ENCODE results near the gene PIK3C2G. TPM values are rescaled to one million over a fixed set of nuclear protein-coding genes. Genes with fewer than 3 reads are reported as not detected.

PIK3C2G gene
- total RNA-seq, 2 experiments from 2014 or later: not detected

DNA sequence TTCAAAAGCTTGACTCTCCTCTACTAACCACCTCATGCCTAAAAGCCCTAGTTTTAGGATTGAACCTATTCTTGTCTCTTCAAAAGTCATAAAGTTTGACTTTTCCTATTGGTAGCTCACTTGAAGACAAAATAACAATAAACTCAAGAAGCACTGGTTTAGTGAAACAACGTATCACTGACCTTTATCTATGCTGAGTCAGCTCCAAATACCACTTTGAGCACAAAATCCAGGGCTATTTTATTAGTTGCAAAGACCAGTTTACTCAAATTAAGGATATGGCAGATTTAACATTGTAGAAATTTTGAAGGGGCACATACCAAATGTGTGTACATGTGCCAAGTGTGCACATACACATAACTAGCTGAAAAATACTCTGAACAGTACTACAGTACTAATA, 45.0 kb downstream of the PIK3C2G start:
- CTCF ChIA-PET (ENCODE audit: unreplicated experiment): no interaction called here
- POLR2A ChIA-PET: interaction anchor here (2.1 to 4.2 kb wide), 2 partner anchors 9 to 12 kb away, joined by 7 to 18 read pairs; no protein-coding TSS in a partner anchor

DNA sequence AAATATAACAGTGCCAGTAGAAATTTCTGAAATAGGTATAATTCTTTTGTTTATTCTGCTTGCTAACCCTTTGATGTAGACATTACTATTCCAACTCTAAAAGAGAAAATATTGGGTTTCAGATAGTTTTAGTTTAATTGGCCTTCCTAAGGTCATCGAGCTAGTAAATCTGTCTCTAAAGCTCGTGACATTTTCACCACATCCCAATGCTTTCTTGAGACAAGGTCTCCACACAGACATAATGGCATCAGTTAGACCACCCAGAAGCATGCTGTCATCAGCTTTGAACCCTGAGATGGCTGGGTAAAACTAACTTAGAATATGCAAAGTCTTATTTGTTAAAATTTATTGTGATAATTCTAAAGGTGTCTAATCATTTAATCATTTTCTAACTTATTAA, 52.0 kb downstream of the PIK3C2G start:
- no peak for TF ChIP-seq EZH2phosphoT487 (IDR thresholded peaks at IDR 0.05; ENCODE audit: borderline replicate concordance, low read depth, low read length)
- TF ChIP-seq, protein P1, sequence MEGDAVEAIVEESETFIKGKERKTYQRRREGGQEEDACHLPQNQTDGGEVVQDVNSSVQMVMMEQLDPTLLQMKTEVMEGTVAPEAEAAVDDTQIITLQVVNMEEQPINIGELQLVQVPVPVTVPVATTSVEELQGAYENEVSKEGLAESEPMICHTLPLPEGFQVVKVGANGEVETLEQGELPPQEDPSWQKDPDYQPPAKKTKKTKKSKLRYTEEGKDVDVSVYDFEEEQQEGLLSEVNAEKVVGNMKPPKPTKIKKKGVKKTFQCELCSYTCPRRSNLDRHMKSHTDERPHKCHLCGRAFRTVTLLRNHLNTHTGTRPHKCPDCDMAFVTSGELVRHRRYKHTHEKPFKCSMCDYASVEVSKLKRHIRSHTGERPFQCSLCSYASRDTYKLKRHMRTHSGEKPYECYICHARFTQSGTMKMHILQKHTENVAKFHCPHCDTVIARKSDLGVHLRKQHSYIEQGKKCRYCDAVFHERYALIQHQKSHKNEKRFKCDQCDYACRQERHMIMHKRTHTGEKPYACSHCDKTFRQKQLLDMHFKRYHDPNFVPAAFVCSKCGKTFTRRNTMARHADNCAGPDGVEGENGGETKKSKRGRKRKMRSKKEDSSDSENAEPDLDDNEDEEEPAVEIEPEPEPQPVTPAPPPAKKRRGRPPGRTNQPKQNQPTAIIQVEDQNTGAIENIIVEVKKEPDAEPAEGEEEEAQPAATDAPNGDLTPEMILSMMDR (conservative IDR thresholded peaks at IDR 0.05; ENCODE audit: low read length): no peak
- Histone ChIP-seq H3K36me3 (ENCODE audit: insufficient read depth, low read length) (no peaks in the 10 kb centered on the region), H3K9me3 (ENCODE audit: low read length) (no peaks in the 10 kb centered on the region), H3K9me2 (ENCODE audit: insufficient read depth, low read length) (no peaks in the 10 kb centered on the region), H3K4me3 (ENCODE audit: low read depth, low read length, poor library complexity, severe bottlenecking) (no peak overlapping the region), H2AFZ (ENCODE audit: low read length) (no peak overlapping the region), H3K79me2 (ENCODE audit: insufficient read depth, low read depth, low read length) (no peaks in the 10 kb centered on the region), H3K27ac (ENCODE audit: low read depth, low read length, poor library complexity, severe bottlenecking) (no peak overlapping the region), H3K4me1 (ENCODE audit: insufficient read depth, low read length, poor library complexity, severe bottlenecking) (no peaks in the 10 kb centered on the region), H4K20me1 (ENCODE audit: insufficient read depth, low read length) (no peaks in the 10 kb centered on the region), H3K4me2 (ENCODE audit: low read length) (no peak overlapping the region)
- BruUV-seq (replicated peaks): no TSS peak
- no peak for DNase-seq (ENCODE audit: low spot score)
- intact Hi-C loops (cut with micrococcal nuclease; ENCODE audit: unreplicated experiment): no loop called here
- ChIA-PET POLR2A (interaction anchor here (0.8 to 1.4 kb wide), 2 partner anchors 8 to 174 kb away, joined by 3 to 5 read pairs; no protein-coding TSS in a partner anchor), CTCF (ENCODE audit: unreplicated experiment) (no interaction called here)

More for the DNA sequence above, 45.0 kb downstream of the PIK3C2G start:
- Histone ChIP-seq H3K9me3 (ENCODE audit: low read length) (no peaks in the 10 kb centered on the region), H3K4me3 (ENCODE audit: low read depth, low read length, poor library complexity, severe bottlenecking) (no peak overlapping the region), H3K36me3 (ENCODE audit: insufficient read depth, low read length) (no peaks in the 10 kb centered on the region), H3K79me2 (ENCODE audit: insufficient read depth, low read depth, low read length) (no peaks in the 10 kb centered on the region), H3K4me1 (ENCODE audit: insufficient read depth, low read length, poor library complexity, severe bottlenecking) (no peaks in the 10 kb centered on the region), H3K4me2 (ENCODE audit: low read length) (no peak overlapping the region), H3K27ac (ENCODE audit: low read depth, low read length, poor library complexity, severe bottlenecking) (no peak overlapping the region), H2AFZ (ENCODE audit: low read length) (no peak overlapping the region), H3K9me2 (ENCODE audit: insufficient read depth, low read length) (no peaks in the 10 kb centered on the region), H4K20me1 (ENCODE audit: insufficient read depth, low read length) (no peaks in the 10 kb centered on the region)
- no peak for DNase-seq (ENCODE audit: low spot score)
- intact Hi-C loops (cut with micrococcal nuclease; ENCODE audit: unreplicated experiment): no loop called here
- TF ChIP-seq, protein P1 (conservative IDR thresholded peaks at IDR 0.05; ENCODE audit: low read length): no peak
- no peak for TF ChIP-seq EZH2phosphoT487 (IDR thresholded peaks at IDR 0.05; ENCODE audit: borderline replicate concordance, low read depth, low read length)
- BruUV-seq (replicated peaks): no TSS peak

DNA sequence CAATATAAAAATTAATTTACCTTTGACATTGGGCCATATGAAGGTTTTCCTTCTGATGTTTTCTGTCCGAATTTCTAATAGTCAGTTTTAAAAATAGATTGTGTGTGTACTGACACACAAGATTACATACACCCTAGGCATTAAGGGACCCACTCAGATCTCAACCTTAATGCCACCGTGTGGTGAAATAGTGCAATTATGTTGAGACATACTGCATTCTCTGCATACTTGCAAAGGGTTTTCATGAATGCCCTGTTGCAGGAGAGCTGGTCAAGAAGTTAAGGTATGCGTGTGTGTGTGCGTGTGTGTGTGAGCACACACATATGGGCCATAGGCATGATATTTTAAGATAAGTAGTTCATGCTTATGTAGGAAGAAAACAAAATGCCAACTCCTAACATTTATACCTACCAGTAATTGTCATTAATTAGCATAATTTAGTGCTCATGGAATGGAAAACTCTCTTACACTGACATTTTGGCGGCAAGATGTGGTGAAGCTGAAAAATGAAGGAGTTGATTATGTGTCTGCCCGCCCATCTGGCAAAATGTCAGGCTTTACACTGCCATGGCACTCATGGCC, 58.8 kb downstream of the PIK3C2G start:
- Histone ChIP-seq H3K79me2 (ENCODE audit: insufficient read depth, low read depth, low read length) (no peaks in the 10 kb centered on the region), H3K4me1 (ENCODE audit: insufficient read depth, low read length, poor library complexity, severe bottlenecking) (no peaks in the 10 kb centered on the region), H3K36me3 (ENCODE audit: insufficient read depth, low read length) (no peaks in the 10 kb centered on the region), H4K20me1 (ENCODE audit: insufficient read depth, low read length) (no peaks in the 10 kb centered on the region), H3K4me3 (ENCODE audit: low read depth, low read length, poor library complexity, severe bottlenecking) (no peak overlapping the region), H3K9me2 (ENCODE audit: insufficient read depth, low read length) (no peaks in the 10 kb centered on the region), H3K9me3 (ENCODE audit: low read length) (no peaks in the 10 kb centered on the region), H3K4me2 (ENCODE audit: low read length) (no peak overlapping the region), H2AFZ (ENCODE audit: low read length) (no peak overlapping the region), H3K27ac (ENCODE audit: low read depth, low read length, poor library complexity, severe bottlenecking) (no peak overlapping the region)
- no TSS peak for BruUV-seq (replicated peaks)
- DNase-seq (ENCODE audit: low spot score): peak; percentile 24
- CTCF ChIA-PET (ENCODE audit: unreplicated experiment): no interaction called here
- POLR2A ChIA-PET: interaction anchor here (0.5 to 2.8 kb wide), 4 partner anchors 15 to 1081 kb away, joined by 3 to 18 read pairs (median 4); no protein-coding TSS in a partner anchor
- TF ChIP-seq, protein P1 (conservative IDR thresholded peaks at IDR 0.05; ENCODE audit: low read length): peak; percentile 72
- TF ChIP-seq EZH2phosphoT487 (IDR thresholded peaks at IDR 0.05; ENCODE audit: borderline replicate concordance, low read depth, low read length): no peak
- intact Hi-C loops (cut with micrococcal nuclease; ENCODE audit: unreplicated experiment): loop anchor here (5.0 kb wide), 1 partner anchor 178 kb away; no protein-coding TSS in a partner anchor
